ENCODE measurements around the gene ERCC1.

ERCC1 gene

DNA sequence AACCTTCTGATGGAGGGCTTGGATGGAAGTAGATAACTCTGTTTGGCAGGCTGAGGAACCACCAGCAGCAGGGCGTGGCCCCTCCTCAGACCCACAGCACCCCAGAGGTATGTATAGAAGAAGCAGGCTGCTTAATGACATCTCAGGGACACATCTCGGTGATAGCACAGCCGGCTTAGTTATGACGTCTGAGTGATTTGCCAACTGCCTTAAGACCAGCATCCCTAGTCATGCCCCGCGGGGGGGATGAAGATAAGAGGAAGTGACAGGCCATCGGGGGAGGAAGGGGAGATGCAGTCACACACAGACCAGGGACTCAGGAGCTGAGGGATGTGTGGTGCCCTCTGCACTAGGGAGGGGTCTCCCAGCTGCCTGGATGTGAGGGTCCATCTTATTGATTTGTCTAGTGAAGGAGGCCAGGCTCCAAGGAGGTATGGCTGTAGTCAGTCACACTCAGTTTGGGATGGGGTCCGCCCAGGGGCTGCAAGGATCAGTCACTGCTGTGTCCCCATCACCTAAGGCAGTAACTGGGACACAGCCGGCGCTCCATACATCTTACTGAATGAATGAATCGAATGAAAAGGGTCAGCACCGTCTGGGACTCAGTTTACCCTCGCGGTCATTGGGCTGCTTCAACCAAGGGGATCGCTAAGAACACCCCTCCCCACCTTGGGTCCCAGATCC, 19.2 kb upstream of the ERCC1 start:
- peak overlapping the region; percentile 45 for H3K4me3 ChIP-seq (ENCODE audit: low read depth, low read length)
- TF ChIP-seq, protein P1, sequence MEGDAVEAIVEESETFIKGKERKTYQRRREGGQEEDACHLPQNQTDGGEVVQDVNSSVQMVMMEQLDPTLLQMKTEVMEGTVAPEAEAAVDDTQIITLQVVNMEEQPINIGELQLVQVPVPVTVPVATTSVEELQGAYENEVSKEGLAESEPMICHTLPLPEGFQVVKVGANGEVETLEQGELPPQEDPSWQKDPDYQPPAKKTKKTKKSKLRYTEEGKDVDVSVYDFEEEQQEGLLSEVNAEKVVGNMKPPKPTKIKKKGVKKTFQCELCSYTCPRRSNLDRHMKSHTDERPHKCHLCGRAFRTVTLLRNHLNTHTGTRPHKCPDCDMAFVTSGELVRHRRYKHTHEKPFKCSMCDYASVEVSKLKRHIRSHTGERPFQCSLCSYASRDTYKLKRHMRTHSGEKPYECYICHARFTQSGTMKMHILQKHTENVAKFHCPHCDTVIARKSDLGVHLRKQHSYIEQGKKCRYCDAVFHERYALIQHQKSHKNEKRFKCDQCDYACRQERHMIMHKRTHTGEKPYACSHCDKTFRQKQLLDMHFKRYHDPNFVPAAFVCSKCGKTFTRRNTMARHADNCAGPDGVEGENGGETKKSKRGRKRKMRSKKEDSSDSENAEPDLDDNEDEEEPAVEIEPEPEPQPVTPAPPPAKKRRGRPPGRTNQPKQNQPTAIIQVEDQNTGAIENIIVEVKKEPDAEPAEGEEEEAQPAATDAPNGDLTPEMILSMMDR (IDR thresholded peaks at IDR 0.05; ENCODE audit: low read depth, low read length, missing control alignments): no peak
- in situ Hi-C loops (cut with HindIII; ENCODE audit: low sequenced_read_pairs): no loop called here
- no peak for DNase-seq (ENCODE audit: low read depth)

DNA sequence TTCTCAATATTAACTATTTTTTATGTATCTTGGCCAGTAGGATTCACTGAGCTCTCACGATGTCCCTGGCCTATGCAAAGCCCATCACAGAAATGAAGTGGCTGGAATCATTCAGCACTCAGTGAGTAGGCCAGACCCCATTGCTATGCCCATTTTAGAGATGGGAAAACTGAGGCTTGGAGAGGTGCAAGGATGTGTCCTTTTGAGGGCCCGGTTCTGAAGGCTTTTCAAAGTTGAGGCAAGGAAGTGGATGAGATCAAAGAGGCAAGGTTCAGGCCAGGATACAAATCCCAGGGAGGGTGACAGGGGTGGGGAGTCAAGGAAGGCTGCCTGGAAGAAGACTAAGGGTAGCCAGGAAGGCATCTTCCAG, 18.7 kb upstream of the ERCC1 start:
- no peak for DNase-seq (ENCODE audit: low read depth)
- TF ChIP-seq, protein P1 (IDR thresholded peaks at IDR 0.05; ENCODE audit: low read depth, low read length, missing control alignments): no peak
- no peak overlapping the region for H3K4me3 ChIP-seq (ENCODE audit: low read depth, low read length)
- in situ Hi-C loops (cut with HindIII; ENCODE audit: low sequenced_read_pairs): no loop called here

DNA sequence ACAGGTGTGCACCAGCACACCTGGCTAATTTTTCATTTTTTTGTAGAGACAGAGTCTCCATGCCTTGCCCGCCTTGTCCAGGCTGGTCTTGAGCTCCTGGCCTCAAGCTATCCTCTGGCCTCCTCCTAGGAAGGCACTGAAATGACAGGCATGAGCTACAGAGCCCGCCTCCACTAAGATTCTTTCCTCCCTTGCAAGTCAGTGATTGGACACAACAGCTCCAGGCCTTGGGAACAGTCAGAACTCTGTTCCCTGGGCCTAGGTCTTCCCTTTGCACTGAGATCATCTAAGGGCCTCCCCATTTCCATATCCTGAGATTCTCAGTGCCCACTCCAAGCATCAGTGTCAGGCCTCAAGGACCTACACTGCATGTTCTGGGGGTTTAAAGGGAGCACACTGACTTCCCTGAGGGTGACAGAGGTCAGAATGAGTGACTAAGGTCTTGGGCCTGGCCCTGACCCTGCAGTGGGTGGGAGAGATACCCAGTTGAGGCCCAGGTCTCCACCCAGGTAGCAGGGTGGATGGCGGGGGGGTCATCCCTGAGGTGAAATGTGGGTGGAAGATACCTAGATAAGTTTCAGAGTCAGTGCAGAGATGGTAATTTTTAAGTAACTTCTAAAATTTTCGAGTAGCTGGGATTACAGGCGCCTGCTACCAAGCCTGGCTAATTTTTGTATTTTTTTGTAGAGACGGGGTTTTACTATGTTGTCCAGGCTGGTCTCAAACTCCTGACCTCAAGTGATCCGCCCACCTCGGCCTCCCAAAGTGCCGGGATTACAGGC, 17.3 kb upstream of the ERCC1 start:
- no peak for DNase-seq (ENCODE audit: low read depth)
- TF ChIP-seq, protein P1 (IDR thresholded peaks at IDR 0.05; ENCODE audit: low read depth, low read length, missing control alignments): no peak
- in situ Hi-C loops (cut with HindIII; ENCODE audit: low sequenced_read_pairs): no loop called here
- no peak overlapping the region for H3K4me3 ChIP-seq (ENCODE audit: low read depth, low read length)

DNA sequence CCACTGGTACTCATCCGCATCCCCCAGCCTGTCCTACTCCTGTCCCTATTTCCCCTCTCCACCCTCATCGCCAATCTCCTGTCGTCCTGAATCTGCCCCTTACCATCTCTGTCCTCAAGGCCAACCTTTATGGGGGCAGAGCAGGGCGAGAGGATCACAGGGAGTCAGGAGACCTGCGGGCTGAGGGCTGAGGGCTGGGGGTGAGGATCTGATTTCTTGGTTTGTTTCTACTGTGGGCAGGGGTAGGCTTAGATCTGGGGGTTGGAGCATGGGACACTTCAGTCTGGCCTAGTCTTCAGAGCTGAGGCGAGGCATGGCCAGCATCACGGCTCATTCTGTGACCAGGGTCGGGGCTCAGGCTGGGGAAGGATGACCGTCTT, 16.5 kb upstream of the ERCC1 start:
- H3K4me3 ChIP-seq (ENCODE audit: low read depth, low read length): peak overlapping the region; percentile 59
- in situ Hi-C loops (cut with HindIII; ENCODE audit: low sequenced_read_pairs): no loop called here
- no peak for DNase-seq (ENCODE audit: low read depth)
- TF ChIP-seq, protein P1 (IDR thresholded peaks at IDR 0.05; ENCODE audit: low read depth, low read length, missing control alignments): no peak

DNA sequence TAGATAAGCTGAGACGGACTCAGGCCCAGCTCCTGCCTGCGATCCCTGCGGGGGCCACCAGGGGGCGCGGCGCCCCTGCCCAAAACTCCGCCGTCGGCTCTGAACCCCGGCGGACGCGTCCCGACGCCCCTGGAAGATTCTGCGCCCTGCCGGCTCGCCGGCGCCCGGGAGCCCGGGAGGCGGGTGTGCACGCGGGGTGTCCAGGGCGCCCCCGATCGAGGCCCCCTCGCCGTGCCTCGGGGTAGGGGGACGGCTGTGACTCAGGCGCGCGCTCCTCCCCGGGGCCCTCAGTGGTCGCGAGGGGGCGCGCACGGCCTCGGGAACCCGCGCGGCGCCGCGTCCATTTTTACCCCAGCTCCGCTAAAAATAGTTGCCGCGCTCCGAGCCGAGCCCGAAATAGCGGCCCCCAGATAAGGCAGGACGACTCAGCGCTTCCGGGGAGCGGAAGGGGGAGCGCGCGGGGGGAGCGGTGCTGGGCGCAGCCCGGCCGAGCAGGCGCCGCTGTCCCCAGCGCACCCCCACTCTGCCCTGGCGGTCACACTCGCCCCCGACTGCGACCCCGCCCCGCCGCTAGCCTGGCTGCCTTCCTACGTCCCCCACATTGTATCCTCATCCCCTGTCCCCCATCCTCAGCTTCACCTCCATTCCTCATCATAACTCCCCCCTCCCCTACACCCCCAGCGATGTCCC, 16.0 kb upstream of the ERCC1 start:
- TF ChIP-seq, protein P1 (IDR thresholded peaks at IDR 0.05; ENCODE audit: low read depth, low read length, missing control alignments): peak; percentile 97
- DNase-seq (ENCODE audit: low read depth): no peak
- in situ Hi-C loops (cut with HindIII; ENCODE audit: low sequenced_read_pairs): no loop called here
- peak overlapping the region; percentile 59 for H3K4me3 ChIP-seq (ENCODE audit: low read depth, low read length)

DNA sequence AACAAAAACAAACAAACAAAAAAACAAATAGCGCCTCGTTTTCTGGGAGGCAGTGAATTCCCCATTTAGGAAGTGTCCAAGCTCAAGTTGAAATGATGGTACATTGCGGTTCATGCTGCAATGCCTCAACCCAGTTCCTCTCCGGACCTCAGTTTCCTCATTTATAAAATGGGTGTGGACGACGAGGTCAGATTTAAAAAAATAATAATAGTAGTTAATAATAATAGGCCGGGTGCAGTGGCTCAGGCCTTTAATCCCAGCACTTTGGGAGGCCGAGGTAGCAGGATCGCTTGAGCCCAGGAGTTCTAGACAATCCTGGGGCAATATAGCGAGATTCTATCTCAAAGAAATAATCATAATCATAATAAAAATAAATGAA, 15.5 kb upstream of the ERCC1 start:
- no peak for DNase-seq (ENCODE audit: low read depth)
- peak overlapping the region; percentile 59 for H3K4me3 ChIP-seq (ENCODE audit: low read depth, low read length)
- TF ChIP-seq, protein P1 (IDR thresholded peaks at IDR 0.05; ENCODE audit: low read depth, low read length, missing control alignments): no peak
- in situ Hi-C loops (cut with HindIII; ENCODE audit: low sequenced_read_pairs): no loop called here
